Measurements from ENCODE around the gene JAG1.

DNA sequence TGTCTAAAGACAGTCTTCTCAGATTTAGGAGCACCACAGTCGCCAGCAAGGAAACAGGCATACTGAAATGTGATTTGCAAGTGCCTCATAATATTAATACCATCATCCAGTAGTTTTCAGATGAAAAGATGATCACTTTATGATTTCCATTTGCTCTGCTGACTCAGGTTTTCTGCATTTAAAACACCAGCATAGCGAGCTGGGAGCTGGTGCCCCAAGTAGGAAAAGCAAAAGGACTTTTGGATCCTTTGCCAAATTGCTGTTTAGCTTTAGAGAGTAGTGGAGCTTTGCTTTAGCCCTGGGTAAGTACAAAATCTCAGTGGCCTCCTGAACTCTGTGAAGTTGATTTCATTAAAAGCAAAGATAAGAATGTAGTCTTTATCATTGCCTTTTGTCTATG lies 78.5 kb downstream of the JAG1 start:
- TF ChIP-seq, protein P1, sequence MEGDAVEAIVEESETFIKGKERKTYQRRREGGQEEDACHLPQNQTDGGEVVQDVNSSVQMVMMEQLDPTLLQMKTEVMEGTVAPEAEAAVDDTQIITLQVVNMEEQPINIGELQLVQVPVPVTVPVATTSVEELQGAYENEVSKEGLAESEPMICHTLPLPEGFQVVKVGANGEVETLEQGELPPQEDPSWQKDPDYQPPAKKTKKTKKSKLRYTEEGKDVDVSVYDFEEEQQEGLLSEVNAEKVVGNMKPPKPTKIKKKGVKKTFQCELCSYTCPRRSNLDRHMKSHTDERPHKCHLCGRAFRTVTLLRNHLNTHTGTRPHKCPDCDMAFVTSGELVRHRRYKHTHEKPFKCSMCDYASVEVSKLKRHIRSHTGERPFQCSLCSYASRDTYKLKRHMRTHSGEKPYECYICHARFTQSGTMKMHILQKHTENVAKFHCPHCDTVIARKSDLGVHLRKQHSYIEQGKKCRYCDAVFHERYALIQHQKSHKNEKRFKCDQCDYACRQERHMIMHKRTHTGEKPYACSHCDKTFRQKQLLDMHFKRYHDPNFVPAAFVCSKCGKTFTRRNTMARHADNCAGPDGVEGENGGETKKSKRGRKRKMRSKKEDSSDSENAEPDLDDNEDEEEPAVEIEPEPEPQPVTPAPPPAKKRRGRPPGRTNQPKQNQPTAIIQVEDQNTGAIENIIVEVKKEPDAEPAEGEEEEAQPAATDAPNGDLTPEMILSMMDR (conservative IDR thresholded peaks at IDR 0.05; ENCODE audit: low read depth, low read length), result no peak
- TF ChIP-seq EZH2phosphoT487 (IDR thresholded peaks at IDR 0.05; ENCODE audit: borderline replicate concordance, low read length) (no peak), EZH2 (IDR thresholded peaks at IDR 0.05; ENCODE audit: low read length, unreplicated experiment) (no peak)

All from PC-3 (cell line).